ENCODE data around the gene SAMD4A. TPM values are rescaled to one million over a fixed set of nuclear protein-coding genes. Genes with fewer than 3 reads are reported as not detected.

The SAMD4A gene
- total RNA-seq, 2 donors from 2014 or later = 11.2 to 26.2 TPM

DNA sequence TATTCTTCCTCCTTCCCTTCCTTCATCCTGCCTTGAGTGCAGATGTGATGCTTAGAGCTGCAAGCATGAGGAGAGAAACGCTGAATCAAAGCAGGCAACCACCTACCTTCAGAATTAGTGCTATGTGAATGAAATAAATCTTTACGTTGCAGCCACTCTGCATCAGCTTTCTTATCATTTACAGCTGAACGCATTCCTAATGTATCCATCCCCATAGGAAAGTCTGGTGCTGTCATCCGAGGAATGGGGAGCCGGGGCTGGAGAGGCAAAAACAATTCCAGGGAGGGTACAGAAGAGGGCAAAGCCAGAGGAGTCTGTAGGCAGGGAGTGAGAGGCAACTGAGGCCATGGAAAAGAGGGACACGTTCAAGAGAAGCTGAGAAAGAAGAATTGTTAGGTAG is 245.7 kb downstream of the SAMD4A start:
- DNase-seq (no peak), ATAC-seq (no peak)
- intact Hi-C loops (cut with DNase I, micrococcal nuclease) = no loop called here

DNA sequence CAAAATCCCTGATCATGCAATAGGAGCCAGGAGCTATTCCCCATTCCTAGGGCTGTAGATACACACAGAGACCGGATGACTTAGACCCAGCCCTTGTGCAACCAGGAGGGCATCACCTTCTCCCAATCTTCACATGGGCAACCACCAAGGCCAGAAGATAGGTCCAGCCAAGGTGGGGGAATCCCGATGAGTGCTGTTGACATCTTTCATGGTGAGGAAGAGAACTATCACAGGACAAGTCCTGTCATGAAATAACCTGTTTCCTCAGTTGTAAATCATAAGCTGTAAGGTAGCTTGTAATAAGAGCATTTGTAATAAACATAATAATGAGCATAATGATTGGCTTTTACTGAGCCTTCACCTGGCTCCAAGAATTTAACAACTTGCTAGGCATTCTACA is 246.2 kb downstream of the SAMD4A start:
- ATAC-seq = no peak

DNA sequence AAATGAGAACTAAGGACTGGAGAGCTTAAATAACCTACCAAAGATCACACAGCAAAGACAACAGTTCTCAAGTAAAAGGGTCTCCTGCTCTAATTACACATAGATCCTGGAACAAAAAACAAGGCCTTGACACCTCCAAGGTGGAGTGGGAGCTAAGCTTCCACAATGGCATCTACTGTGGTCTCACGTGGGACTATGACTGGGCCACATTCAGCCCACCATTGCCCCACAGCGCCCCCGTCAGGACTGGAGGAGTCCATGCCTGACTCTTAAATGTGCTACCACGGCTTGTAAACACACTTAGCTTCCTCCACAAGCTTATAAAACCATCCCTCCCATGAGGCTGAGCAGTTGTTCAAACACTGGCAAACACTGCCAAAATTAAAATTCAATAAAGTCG is 247.1 kb downstream of the SAMD4A start:
- intact Hi-C loops (cut with DNase I, micrococcal nuclease) = no loop called here
- DNase-seq = no peak
- ATAC-seq = no peak

More for the DNA sequence above, 246.2 kb downstream of the SAMD4A start:
- intact Hi-C loops (cut with DNase I, micrococcal nuclease) = no loop called here
- no peak for DNase-seq

DNA sequence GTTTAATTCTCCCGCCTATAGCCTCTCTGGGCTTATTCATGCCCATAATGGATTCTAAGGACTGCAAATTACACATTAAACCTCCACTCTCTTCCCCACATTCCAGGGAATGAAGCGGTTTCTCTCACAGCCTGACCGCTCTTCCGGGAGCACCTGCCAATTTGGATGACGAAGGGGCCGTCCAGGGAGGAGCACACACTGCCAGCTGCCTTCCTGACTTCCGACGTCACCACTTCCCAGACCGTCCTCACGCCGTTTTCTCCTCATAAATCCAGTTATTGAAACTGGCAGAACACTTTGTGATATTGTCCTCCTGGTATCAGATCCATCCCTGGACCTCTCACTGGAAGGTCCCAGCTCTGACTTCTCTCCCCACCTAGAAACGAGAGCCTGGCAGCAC is 248.1 kb downstream of the SAMD4A start:
- intact Hi-C loops (cut with DNase I, micrococcal nuclease) = no loop called here
- no peak for DNase-seq
- ATAC-seq = no peak

DNA sequence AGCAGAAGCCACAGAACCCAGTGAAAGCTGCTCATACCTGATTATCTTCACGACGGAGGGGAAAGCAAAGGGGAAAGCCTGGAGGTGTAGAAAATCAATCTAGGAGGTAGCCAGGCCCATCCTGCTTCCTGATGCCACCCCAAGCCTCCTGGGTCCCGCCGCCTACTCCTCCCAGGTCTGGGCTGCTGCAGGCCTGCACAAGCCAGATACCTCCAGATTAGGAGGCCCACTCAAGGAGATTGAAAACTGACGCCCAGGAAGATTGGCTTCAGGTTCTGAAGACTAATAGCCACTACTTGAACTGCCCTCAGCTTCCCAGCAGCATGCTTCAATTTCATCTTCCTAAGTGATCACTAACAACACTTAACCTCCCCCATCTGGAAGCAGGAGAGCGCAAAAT is 248.6 kb downstream of the SAMD4A start:
- intact Hi-C loops (cut with DNase I, micrococcal nuclease) = no loop called here
- ATAC-seq (no peak), DNase-seq (no peak)

DNA sequence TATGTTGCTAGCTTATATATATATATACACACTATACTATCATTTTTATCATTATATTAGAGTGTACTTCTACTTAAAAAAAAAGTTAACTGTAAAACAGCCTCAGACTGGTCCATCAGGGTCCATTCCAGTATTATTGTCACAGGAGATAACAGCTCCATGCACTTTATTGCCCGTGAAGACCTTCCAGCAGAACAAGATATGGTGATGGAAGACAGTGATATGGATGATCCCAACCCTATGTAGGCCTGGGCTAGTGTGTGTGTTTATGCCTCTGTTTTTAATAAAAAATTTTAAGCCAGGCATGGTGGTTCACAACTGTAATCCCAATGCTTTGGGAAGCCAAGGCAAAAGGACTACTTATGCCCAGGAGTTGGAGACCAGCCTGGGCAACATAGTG is 249.5 kb downstream of the SAMD4A start:
- ATAC-seq (no peak), DNase-seq (no peak)
- intact Hi-C loops (cut with DNase I, micrococcal nuclease) = no loop called here

DNA sequence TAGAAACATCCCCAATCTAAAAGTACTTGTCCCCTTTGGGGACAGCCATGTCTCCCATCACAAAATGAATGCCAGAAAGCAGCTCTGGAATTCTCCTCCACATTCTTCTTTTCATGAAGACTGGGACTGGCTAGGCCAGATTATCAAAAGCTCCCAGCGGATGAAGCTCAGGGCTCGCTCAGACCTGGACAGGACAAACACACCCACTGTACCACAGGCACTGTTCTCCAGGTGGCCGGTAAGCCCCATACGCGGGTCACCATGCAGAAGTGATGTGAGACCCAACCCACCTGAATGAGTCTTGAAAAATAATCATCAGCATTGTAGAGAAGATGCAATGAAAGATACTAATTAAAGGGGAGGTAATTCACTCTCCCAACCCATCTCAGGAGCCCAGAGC is 250.6 kb downstream of the SAMD4A start:
- intact Hi-C loops (cut with DNase I, micrococcal nuclease) = no loop called here
- ATAC-seq (no peak), DNase-seq (no peak)

DNA sequence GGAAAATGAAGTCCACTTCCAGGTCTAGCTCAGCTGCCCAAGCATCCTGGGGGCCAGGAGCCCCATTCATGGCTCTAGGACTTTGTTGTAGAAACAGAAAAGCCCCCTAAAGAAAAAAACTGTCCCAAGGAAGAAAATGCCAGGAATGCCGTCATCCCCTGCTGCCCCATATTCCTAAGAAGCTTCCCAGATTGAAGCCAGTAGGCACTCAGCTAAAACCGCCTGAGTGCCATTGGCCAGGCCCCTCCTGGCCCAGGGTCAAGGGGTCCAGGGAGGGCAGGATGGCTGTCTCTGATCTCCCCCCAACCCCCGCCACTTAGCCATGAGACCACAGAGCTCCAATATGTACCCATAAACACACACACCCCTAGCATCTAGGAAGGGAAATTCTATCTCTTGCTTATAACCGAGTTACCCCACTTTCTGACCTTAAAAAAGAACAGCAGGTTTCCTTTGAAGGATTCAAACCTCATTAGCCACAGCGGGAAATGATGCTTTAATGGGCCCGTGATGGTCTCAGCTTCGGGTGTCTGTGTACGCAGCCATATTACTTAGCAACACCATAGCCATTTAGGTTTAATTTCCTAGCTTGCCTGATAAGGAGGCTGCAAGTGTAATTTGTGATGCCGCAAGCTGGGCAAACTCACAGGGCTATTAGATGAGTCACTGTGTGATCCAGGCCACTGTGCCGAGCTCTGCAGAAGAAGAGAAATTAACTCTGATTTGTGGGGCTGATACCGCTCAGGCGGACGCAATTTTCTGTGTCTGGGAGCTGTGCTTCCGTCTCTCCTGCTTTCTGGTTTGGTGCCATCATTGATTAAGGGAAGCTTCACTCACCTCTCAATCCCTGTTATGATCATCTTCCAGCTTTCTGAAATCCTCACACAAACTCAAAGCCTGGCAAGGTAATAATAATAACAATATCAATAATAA is 251.5 kb downstream of the SAMD4A start:
- DNase-seq = peak in 1 of 2 donors; percentile 17
- intact Hi-C loops (cut with DNase I, micrococcal nuclease) = no loop called here
- peak; percentile 86 for ATAC-seq

DNA sequence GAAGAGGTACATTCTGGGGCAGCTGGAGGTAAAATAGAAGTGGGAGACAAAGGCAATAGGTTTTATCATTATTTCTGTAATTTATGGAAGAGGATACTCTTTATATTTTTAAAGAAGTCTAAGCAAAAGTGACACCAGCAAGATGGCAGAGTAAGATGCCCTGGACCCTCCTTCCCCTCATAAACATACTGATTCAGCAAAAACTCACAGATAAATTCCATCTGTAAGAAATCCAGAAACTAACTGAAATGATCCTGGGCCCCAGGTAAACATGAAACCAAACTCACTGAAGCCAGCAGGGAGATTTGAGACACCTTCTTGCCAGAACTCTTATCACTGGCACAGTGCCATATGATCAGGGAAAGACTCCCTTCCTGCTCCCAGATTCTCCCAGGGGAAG is 255.8 kb downstream of the SAMD4A start:
- intact Hi-C loops (cut with DNase I, micrococcal nuclease) = no loop called here
- ATAC-seq (no peak), DNase-seq (no peak)

DNA sequence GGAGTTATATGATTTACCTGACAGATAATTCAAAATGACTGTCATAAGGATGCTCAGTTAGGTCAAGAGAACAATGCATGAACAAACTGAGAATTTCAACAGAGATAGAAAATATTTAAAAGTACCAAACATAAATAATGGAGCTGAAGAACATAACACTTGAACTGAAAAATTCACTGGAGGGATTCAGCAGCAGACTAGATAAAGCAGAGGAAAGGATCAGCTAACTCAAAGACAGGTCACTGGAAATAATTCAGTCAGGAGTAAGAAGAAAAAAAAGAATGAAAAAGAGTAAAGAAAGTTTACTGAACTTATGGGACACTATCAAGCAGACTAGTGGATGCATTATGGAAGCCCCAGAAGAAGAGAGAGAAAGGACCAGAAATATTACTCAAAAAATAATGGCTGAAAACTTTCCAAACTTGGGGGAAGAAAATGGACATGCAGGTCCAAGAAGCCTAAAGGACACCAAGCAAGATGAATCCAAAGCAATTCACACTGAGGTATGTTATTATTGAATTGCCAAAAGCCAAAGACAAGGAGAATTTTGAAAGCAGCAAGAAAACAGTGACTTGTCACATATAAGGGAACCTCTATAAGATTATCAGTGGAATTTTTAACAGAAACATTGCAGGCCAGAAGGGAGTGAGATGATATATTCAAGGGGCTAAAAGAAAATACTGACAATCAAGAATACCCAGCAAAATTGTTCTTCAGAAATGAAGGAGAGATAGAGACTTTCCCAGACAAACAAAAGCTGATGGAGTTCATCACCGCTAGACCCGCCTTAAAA is 257.0 kb downstream of the SAMD4A start:
- ATAC-seq (no peak), DNase-seq (no peak)
- intact Hi-C loops (cut with DNase I, micrococcal nuclease) = no loop called here

DNA sequence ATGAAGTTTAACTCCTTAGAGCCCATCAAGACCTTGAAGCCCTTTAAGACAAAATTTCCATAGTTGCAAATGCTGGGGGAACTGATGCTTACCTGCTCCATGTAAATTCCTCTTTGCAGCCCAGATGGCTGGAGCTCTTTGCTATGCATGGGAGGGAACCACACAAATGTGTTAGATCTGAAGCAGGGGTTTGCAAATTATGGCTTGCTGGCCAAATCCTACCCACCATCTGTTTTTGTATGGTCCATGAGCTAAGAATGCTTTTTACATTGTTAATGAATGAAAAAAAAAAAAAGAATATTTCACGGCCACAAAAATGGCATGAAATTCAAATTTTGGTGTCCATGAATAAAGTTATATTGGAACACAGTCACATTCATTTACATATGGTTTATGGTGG is 261.1 kb downstream of the SAMD4A start:
- intact Hi-C loops (cut with DNase I, micrococcal nuclease) = no loop called here
- ATAC-seq = no peak
- DNase-seq = no peak

DNA sequence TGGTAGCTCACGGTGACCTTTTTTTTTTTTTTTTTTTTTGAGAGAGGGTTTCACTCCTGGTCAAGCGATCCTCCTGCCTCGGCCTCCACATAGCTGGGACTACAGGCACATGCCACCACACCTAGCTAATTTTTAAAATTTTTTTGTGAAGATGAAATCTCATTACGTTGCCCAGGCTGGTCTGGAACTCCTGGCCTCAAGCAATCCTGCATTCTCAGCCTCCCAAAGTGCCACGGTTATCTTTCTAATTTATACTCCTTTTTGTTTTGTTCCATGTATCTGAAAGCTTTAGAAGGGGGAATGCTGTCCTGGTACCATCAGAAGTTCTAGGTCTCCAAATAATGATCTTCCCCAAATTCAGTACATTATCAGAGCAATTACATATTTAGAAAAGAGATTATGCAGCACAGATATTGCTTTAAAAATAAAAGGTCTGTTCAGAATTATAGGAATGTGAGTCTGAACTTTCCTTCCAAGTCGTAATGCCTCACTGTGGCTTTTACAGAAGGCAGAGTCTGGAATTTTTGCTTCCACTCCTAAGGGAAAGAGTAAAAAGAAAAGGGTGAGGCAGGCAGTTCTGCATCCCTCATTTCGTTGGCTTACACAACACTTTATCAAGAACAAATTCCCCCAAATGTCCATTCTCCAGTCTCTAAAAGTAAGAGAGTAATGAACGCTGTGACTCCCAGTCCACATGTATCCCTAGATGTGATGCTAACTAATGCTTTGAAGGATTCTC is 262.7 kb downstream of the SAMD4A start:
- ATAC-seq (no peak), DNase-seq (no peak)
- intact Hi-C loops (cut with DNase I, micrococcal nuclease) = no loop called here

DNA sequence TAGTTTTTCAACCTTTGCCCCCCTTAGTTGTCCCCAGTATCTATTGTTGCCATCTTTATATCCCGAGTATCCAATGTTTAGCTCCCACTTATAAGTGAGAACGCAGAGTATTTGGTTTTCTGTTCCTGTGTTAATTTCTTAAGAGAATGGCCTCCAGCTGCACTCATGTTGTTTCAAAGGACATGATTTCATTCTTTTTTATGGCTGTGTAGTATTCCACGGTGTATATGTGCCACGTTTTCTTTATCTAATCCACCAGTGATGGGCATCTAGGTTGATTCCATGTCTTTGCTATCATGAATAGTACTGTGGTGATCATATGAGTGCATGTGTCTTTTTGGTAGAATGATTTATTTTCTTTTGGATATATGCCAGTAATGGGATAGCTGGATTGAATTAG is 263.7 kb downstream of the SAMD4A start:
- no peak for ATAC-seq
- no peak for DNase-seq
- intact Hi-C loops (cut with DNase I, micrococcal nuclease) = no loop called here

DNA sequence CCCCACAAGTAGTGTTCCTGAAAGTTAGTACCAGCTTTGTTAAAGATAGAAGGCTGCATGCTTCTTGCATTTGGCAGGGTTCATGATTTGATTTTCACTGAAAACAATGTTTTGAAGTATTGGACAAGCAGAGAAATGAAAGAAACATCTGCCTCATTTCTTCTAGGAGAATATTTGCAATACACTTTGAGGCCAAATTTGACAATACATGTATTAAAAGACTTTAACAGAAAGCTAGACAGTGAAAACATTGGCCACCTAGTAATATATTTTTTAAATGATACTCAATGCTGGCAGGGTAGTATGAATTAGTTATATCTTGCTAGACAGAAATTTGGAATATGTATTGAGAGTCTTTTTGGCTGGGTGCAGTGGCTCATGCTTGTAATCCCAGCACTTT is 267.2 kb downstream of the SAMD4A start:
- intact Hi-C loops (cut with DNase I, micrococcal nuclease) = no loop called here
- DNase-seq (no peak), ATAC-seq (no peak)

DNA sequence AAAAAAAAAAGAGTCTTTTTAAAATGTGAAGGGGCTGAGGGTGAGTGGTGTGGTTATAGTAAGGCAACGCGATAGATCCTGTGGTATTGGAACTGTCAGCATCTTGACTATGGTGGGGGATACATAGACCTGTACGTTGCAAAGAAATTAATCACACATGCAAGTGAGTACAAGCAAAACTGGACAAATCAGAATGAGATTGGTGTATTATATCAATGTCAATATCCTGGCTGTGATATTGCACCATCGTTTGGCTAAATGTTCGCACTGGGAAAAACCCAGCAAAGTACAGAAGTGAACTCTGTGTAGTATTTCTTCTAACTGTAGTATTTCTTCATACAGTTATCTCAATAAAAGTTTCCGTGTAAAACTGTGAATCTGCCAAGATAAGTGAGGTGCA is 267.8 kb downstream of the SAMD4A start:
- ATAC-seq = no peak
- intact Hi-C loops (cut with DNase I, micrococcal nuclease) = no loop called here
- DNase-seq = no peak

DNA sequence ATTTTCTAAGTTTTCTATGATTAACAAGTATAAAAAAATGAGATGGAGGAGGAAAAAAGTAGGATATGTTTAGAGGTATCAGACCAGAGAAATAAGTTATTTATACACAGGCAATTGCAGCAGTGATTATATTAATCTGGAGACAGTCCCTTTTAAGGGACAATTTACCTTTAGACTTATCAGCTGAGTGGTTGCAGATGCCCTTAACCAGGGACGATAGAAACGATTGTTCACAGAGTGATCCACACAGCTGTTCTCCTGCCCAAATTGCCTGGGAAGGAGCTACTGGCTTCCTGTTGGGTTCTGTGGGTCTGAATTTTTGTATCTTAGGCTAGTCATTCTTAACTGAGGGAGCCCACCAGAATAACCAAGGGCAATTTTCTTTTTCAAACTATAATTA is 269.3 kb downstream of the SAMD4A start:
- intact Hi-C loops (cut with DNase I, micrococcal nuclease) = no loop called here
- ATAC-seq (no peak), DNase-seq (no peak)

DNA sequence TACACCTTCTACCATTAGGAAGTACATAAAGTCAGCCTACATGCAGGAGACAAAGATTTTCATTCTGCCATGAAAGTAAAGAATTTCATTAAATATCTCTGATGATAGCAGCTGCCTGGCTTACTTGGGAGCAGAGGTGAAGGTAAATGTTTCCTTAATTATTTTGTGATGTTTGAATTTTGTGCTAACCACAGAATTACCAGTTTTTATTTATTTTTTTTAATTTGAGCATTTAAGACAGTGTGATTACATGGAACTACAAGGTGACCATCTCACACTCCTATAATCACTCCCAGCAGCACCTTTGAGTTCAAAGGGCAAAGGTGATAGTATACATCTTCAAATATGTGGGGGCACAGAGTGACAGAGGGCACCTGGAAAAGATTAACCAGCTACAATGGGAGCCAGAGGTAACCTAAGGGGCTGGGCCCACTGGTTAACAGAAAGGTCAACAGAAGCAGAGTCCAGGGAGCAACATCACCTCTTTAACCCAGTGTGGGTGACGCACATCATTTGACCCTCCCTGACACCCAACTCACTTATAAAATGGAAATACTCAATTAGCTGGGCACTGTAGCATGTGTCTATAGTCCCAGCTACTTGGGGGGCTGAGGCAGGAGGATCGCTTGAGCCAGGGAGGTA is 270.7 kb downstream of the SAMD4A start:
- DNase-seq (no peak), ATAC-seq (peak; percentile 46)
- intact Hi-C loops (cut with DNase I, micrococcal nuclease) = no loop called here

DNA sequence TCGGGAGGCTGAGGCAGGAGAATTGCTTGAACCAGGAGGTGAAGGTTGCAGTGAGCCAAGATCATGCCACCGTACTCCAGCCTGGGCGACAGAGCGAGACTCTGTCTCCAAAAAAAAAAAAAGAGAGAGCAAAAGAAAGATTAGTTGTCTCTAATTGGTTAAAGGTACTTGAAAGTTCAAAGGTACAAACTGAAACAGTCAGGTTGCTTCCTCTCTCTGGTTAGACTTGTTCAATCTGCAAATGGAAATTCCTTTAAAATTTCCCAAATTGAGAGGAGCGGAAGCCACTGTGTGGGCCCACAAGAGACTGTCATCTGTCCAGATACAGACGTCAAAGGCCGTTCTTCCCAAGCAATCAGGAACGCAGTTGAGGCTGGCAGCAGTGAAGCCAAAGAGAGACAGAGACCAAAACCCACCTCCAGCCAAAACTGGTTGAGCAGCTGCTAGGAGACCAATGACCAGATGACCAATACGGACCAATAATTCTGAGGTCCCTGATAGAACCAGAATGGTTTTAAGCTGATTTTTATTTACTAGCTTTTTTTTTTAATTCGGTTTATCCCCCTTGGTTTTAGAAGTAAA is 272.1 kb downstream of the SAMD4A start:
- intact Hi-C loops (cut with DNase I, micrococcal nuclease) = no loop called here
- DNase-seq (no peak), ATAC-seq (no peak)

DNA sequence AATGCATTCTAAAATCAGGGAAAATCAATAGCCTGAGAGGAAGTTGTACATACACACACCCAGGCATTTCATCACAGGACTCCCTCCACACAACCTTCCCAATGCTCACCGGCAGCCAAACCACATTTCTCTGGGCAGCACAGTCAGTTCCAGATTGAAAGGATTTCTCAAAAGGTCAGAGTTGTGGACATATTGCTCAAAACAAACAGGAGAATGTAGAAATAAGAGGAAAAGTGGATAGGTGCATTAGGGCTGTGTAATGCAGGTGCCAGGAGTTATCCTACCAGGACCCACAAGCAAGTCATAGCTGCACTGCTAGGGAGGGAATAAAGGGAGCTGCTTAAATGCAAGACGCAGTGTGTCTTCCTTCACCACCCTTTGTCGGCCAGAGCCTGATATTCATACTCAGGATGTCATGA is 272.8 kb downstream of the SAMD4A start:
- intact Hi-C loops (cut with DNase I, micrococcal nuclease) = no loop called here
- DNase-seq (no peak), ATAC-seq (no peak)

Data from left colon (tissue), 2 donors.